Keratinocyte (primary cell): ENCODE results near the gene LRRC38.

ENCODE experiments used
- EZH2 ChIP-seq: IDR thresholded peaks from one replicate; pipeline ENCODE4 v1.6.1; 2012; ENCODE audit warnings: inconsistent platforms, mild to moderate bottlenecking, low read length, moderate library complexity
- TF ChIP-seq, protein P1 (sequence below), 3 experiments: IDR thresholded peaks in 1 of 3; conservative IDR thresholded peaks in 1 of 3; optimal IDR thresholded peaks in 1 of 3; 2 replicates in 2 of 3; 3 replicates in 1 of 3; pipeline versions ENCODE3 to v1.5.1; 2011; ENCODE audit warnings: low read length in 3 of 3, mild to moderate bottlenecking in 3 of 3, moderate library complexity in 2 of 3, control low read depth in 1 of 3, inconsistent platforms in 1 of 3; ENCODE audit not compliant: insufficient read depth in 2 of 3; ENCODE audit errors: extremely low read depth in 1 of 3

DNA sequence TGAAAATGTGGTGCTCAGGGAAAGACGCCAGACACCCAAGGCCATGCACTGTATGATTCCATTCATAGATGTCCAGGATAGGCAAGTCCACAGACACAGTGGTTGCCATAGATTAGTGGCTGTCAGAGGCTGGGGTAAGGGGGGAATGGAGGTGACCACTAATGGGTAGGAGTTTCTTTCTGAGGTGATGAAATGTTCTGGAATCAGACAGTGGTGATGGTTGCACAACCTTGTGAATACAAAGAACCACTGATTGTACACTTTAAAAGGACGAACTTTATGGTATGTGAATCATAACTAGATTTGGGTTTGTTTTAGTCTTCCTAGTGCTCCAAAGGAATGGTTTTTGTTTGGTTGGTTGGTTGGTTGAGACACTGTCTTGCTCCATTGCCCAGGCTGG, 51.8 kb downstream of the LRRC38 start:
- TF ChIP-seq, protein P1, sequence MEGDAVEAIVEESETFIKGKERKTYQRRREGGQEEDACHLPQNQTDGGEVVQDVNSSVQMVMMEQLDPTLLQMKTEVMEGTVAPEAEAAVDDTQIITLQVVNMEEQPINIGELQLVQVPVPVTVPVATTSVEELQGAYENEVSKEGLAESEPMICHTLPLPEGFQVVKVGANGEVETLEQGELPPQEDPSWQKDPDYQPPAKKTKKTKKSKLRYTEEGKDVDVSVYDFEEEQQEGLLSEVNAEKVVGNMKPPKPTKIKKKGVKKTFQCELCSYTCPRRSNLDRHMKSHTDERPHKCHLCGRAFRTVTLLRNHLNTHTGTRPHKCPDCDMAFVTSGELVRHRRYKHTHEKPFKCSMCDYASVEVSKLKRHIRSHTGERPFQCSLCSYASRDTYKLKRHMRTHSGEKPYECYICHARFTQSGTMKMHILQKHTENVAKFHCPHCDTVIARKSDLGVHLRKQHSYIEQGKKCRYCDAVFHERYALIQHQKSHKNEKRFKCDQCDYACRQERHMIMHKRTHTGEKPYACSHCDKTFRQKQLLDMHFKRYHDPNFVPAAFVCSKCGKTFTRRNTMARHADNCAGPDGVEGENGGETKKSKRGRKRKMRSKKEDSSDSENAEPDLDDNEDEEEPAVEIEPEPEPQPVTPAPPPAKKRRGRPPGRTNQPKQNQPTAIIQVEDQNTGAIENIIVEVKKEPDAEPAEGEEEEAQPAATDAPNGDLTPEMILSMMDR (optimal IDR thresholded peaks at IDR 0.05 in 1 of 3, IDR thresholded peaks at IDR 0.05 in 1 of 3, conservative IDR thresholded peaks at IDR 0.05 in 1 of 3; ENCODE audit: extremely low read depth in 1 of 3, insufficient read depth in 2 of 3, low read length in 3 of 3), result no peak
- no peak for TF ChIP-seq EZH2
